HL-60 (cell line): ENCODE data around the gene AFF3.

Source experiments
- DNase-seq, 2 experiments: peaks; one replicate each; pipeline ENCODE4 v3.0.0-alpha.2; 2010 to 2020; ENCODE audit warnings: low read depth in 1 of 2, low spot score in 1 of 2
- H3K27ac ChIP-seq: fragments of 250-450 bp; sonication (Bioruptor Pico); replicated peaks from 2 replicates; pipeline ENCODE4 v1.5.1; 2020; ENCODE audit warnings: mild to moderate bottlenecking, moderate library complexity
- H3K27me3 ChIP-seq: fragments of 250-450 bp; sonication (Bioruptor Pico); 2 replicates; pipeline ENCODE4 v1.5.1; 2021; ENCODE audit warnings: mild to moderate bottlenecking, moderate library complexity; ENCODE audit not compliant: insufficient read depth, poor library complexity, severe bottlenecking
- H3K4me3 ChIP-seq: replicated peaks from 2 replicates; pipeline ENCODE4 v1.5.1; 2011; ENCODE audit warnings: mild to moderate bottlenecking, control low read depth, low read length; ENCODE audit not compliant: insufficient read depth
- GABPA ChIP-seq: IDR thresholded peaks from 2 replicates; pipeline ENCODE4 v1.6.1; 2012; ENCODE audit warnings: low read depth
- POLR2AphosphoS5 ChIP-seq: IDR thresholded peaks from 2 replicates; pipeline ENCODE4 v1.6.1; 2012; ENCODE audit warnings: low read depth
- SPI1 ChIP-seq: IDR thresholded peaks from 2 replicates; pipeline ENCODE4 v1.6.1; 2012; ENCODE audit warnings: low read depth, mild to moderate bottlenecking, borderline replicate concordance
- TF ChIP-seq, protein P1 (sequence below): IDR thresholded peaks from one replicate; pipeline ENCODE4 v1.5.1; 2011; ENCODE audit warnings: low read length, control low read depth, inconsistent platforms; ENCODE audit not compliant: insufficient read depth
- TF ChIP-seq, protein P2 (sequence below): IDR thresholded peaks from 2 replicates; pipeline ENCODE4 v1.6.1; 2012; ENCODE audit warnings: low read depth; ENCODE audit not compliant: insufficient replicate concordance

Gene AFF3

DNA sequence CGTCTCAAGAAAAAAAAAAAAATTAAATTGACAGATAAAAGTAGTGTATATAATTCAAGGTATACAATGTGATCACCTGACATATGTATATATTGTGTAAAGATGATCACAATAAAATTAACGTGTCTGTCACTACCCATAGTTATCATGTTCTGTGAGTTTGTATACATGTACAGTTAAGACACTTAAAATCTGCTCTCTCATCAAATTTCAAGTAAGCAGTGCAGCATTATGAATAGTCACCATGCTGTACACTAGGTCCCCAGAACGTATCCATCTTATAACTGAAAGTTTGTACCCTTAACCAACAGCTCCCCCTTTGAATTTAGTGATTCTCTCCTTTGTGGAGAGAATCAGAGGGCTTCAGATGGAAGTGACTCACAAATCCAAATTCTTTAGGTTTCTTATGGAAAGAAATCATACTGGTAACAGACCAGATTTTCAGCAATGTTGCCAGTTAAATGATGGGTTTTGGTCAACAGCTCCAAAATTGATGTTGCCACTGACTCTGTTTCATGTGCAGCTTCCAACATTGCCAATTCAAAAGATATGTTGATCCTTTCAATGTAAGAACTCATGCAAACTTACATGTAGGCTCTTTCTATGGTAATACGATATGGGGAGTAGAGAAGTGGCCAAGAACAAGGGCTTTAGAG, 281.5 kb downstream of the AFF3 start:
- DNase-seq: no peak
- TF ChIP-seq GABPA: no peak
- no peak for TF ChIP-seq POLR2AphosphoS5
- TF ChIP-seq, protein P1, sequence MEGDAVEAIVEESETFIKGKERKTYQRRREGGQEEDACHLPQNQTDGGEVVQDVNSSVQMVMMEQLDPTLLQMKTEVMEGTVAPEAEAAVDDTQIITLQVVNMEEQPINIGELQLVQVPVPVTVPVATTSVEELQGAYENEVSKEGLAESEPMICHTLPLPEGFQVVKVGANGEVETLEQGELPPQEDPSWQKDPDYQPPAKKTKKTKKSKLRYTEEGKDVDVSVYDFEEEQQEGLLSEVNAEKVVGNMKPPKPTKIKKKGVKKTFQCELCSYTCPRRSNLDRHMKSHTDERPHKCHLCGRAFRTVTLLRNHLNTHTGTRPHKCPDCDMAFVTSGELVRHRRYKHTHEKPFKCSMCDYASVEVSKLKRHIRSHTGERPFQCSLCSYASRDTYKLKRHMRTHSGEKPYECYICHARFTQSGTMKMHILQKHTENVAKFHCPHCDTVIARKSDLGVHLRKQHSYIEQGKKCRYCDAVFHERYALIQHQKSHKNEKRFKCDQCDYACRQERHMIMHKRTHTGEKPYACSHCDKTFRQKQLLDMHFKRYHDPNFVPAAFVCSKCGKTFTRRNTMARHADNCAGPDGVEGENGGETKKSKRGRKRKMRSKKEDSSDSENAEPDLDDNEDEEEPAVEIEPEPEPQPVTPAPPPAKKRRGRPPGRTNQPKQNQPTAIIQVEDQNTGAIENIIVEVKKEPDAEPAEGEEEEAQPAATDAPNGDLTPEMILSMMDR: no peak
- TF ChIP-seq SPI1: no peak
- TF ChIP-seq, protein P2, sequence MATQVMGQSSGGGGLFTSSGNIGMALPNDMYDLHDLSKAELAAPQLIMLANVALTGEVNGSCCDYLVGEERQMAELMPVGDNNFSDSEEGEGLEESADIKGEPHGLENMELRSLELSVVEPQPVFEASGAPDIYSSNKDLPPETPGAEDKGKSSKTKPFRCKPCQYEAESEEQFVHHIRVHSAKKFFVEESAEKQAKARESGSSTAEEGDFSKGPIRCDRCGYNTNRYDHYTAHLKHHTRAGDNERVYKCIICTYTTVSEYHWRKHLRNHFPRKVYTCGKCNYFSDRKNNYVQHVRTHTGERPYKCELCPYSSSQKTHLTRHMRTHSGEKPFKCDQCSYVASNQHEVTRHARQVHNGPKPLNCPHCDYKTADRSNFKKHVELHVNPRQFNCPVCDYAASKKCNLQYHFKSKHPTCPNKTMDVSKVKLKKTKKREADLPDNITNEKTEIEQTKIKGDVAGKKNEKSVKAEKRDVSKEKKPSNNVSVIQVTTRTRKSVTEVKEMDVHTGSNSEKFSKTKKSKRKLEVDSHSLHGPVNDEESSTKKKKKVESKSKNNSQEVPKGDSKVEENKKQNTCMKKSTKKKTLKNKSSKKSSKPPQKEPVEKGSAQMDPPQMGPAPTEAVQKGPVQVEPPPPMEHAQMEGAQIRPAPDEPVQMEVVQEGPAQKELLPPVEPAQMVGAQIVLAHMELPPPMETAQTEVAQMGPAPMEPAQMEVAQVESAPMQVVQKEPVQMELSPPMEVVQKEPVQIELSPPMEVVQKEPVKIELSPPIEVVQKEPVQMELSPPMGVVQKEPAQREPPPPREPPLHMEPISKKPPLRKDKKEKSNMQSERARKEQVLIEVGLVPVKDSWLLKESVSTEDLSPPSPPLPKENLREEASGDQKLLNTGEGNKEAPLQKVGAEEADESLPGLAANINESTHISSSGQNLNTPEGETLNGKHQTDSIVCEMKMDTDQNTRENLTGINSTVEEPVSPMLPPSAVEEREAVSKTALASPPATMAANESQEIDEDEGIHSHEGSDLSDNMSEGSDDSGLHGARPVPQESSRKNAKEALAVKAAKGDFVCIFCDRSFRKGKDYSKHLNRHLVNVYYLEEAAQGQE: no peak
- Histone ChIP-seq H3K27ac (no peak overlapping the region), H3K4me3 (no peak overlapping the region), H3K27me3 (no peaks in the 10 kb centered on the region)

DNA sequence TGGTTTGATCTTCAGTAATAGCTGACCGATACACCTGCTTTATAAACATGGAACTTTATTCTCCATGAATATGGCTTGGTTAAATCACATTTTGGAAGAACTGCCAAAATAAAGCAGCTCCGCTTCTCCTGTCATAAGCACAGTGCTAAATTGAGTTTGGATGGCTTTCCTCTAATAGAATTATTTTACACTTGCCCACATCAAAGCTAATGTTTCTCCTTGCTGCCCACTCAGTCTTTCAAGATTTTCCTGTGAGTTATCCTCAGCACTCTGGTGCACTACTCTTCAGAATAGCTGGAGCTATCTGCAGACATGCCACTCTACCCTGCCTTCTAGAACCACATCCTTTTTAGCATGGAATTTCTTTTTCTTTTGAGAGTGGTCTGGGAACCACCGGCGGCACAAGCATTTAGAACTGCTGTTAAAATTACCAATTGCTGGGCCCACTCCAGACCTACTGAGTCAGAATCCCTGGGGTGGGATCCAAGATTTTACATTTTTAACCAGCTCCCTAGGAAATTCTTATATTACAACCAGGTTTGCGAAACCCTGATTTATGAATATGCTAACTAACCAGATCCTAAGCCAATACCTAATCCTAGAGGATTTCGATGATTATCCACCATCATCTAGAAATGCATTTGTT, 283.3 kb downstream of the AFF3 start:
- Histone ChIP-seq H3K27ac (no peak overlapping the region), H3K4me3 (no peak overlapping the region), H3K27me3 (no peaks in the 10 kb centered on the region)
- no peak for DNase-seq
- TF ChIP-seq GABPA (no peak), POLR2AphosphoS5 (no peak), SPI1 (no peak)
- TF ChIP-seq, protein P2: no peak
- TF ChIP-seq, protein P1: no peak

DNA sequence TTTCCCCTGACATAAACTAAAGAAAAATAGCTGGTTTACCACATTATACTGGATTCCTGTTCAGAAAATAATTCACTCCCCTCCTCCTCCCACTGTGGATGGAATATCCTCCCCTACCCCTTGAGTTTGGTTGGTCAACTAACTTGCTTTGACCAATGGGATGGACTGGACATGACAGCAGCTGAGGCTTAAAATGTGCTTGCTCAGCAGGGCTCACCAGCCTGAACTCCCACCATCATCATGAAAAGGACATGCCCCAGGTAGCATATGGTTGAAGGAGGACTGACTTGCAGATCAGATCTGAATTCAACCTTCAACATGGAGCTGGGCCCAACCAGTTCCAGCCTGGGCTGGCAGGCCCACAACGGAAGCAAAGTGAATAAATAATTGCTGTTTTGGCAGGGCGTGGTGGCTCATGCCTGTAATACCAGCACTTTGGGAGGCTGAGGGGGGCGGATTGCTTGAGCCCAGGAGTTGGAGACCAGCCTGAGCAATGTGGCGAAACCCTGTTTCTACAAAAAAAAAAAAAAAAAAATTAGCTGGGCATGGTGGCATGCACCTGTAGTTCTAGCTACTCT, 284.4 kb downstream of the AFF3 start:
- no peak overlapping the region for H3K4me3 ChIP-seq
- H3K27me3 ChIP-seq: no peaks in the 10 kb centered on the region
- TF ChIP-seq SPI1: no peak
- DNase-seq: no peak
- H3K27ac ChIP-seq: no peak overlapping the region

DNA sequence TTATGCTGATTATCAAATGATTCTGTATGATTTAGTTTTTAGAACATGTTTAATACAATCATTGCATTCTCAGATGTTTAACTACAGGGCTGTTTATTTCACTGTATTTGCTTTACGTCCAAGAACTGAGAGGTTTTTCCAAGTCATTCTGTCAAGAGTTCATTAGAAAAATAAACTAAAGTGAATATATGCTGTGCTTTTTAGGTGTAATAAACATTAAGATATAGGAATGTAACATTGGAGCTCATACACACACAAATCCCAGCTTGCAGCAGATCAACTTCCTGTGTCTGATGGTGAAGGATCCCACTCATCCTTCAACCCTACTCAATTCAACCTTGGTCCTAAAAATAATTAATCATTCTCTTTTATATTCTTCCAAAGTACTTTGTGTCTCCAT, 285.0 kb downstream of the AFF3 start:
- TF ChIP-seq, protein P2: no peak
- TF ChIP-seq SPI1: no peak
- TF ChIP-seq, protein P1: no peak
- no peak for TF ChIP-seq GABPA
- TF ChIP-seq POLR2AphosphoS5: no peak
- no peak for DNase-seq
- H3K27ac ChIP-seq: no peak overlapping the region
- no peak overlapping the region for H3K4me3 ChIP-seq
- no peaks in the 10 kb centered on the region for H3K27me3 ChIP-seq
